Activated T-cell treated with anti-CD3 and anti-CD28 coated beads, Interleukin-2, amount 50 U/mL, for 48 hours (primary cell): ENCODE measurements around the gene NUTM1.

Experiments
- DNase-seq, 2 experiments: peaks; one replicate each; pipeline ENCODE4 v3.0.0-alpha.2; 2020

Gene NUTM1, protein sequence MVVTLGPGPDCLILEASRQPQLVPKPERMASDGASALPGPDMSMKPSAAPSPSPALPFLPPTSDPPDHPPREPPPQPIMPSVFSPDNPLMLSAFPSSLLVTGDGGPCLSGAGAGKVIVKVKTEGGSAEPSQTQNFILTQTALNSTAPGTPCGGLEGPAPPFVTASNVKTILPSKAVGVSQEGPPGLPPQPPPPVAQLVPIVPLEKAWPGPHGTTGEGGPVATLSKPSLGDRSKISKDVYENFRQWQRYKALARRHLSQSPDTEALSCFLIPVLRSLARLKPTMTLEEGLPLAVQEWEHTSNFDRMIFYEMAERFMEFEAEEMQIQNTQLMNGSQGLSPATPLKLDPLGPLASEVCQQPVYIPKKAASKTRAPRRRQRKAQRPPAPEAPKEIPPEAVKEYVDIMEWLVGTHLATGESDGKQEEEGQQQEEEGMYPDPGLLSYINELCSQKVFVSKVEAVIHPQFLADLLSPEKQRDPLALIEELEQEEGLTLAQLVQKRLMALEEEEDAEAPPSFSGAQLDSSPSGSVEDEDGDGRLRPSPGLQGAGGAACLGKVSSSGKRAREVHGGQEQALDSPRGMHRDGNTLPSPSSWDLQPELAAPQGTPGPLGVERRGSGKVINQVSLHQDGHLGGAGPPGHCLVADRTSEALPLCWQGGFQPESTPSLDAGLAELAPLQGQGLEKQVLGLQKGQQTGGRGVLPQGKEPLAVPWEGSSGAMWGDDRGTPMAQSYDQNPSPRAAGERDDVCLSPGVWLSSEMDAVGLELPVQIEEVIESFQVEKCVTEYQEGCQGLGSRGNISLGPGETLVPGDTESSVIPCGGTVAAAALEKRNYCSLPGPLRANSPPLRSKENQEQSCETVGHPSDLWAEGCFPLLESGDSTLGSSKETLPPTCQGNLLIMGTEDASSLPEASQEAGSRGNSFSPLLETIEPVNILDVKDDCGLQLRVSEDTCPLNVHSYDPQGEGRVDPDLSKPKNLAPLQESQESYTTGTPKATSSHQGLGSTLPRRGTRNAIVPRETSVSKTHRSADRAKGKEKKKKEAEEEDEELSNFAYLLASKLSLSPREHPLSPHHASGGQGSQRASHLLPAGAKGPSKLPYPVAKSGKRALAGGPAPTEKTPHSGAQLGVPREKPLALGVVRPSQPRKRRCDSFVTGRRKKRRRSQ

DNA sequence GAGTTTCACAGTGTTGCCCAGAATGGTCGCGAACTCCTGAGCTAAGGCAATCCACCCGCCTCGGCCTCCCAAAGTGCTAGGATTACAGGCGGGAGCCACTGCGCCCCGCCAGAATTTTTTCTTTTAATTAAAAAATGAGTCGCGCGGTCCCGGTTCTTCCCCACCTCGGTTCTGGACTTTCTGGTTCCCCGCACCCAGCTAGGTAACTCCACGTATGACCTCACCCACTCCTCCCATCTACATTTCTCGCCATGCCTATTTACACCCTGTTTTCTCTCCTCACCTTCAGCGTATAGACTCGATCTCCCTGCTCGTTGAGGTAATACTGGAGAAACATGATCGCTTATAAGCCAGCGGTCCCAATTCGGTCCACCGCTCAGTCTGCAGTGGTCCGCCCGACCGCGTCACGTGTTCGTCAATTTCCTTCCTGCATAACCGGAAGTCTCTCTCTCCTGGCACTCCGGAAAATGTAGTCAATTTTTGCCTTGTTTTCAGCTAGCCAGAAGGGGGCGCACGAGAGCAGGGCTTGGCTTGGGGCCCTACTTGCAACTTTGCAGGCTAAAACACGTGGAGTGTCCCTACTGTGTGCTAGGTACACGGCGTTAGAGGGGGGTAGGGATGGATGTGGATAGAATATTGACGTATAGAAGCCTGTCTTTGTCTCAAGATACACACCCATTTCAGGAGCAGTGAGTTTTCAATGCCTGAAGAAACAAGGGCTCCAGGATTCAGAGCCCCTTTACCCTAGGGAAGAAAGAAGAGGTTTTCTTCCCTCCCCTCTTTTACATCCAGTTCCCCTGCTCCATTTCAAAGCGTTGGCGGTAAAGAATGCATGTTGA is at the start of gene NUTM1, which contains the start of gene NOP10:
Gene NUTM1 (plus strand): TSS at position 579 of the 839 bp plus-strand sequence. CDS start 382 bp downstream, outside the sequence.
Gene NOP10 (minus strand): TSS at position 400 of the 839 bp plus-strand sequence. CDS start 63 bp downstream, at position 337.
- DNase-seq = peak; percentile 96 to 97

DNA sequence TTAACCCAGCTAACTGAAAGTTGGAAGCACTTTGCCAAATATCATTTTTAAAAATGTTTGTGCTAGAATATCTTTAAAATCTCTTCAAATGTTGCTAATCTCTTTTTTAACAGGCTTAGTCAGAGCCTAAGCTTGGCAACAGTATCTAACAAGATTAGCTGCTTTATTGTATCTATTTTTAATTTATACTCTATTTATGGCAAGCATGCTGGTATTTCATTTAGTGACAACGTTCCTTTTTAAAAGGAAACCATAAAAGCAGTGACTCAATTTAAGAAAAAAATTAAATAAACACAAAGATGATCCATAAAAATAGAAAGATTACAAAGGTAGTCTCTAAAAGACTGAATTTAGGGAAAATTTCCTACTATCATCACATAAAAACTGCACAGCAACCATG is 46.1 kb upstream of the NUTM1 start:
- DNase-seq = no peak

DNA sequence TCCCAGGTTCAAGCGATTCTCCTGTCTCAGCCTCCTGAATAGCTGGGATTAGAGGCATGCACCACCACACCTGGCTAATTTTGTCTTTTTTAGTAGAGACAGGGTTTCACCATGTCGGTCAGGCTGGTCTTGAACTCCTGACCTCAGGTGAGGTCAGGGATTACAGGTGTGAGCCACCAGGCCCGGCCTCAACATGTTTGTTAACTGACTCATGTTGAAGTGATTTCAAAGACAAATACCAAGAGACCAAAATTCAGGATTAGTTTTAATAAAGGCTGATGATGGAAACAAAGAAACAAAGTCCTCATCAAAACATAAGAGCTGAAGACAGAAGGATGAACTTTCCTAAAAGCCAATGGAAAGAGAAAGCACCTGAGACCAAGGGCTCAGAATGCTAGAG is 42.1 kb upstream of the NUTM1 start:
- no peak for DNase-seq

DNA sequence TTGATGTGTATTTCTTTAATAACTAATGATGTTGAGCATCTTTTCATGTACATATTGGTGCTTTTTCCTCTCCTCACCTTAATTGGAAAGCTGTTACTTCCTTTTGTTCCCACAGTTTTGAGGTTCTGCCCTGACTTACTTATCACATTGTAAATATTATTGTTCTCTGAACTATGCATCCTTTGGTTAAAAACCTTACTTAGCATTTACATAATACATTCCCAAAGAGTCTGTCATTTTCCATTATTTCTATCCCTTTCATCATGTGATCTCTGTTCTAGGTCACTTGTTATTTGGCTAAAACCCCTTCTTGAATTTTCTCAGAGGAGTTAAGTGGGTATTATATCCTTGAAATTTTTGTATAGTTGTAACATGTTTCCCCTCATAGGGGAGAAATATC is 38.5 kb upstream of the NUTM1 start:
- no peak for DNase-seq

DNA sequence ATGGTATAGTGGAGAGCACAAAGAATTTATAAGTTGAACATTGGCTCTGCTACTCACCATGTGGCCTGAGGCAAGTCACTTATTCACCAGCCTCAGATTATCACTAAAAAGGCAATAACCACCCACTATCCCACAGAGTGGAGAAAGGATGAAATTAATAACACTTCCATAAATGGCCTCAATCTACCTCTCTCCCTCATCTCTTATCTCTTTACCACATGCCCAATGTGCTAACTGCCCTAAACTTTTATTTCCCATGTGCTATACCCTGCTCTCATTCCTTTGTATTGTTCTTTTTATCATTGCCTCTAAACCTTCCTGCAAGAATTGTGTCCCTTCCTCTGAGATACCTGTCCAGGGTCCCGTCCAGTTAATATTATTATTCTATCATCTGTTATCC is 31.6 kb upstream of the NUTM1 start:
- DNase-seq = no peak

DNA sequence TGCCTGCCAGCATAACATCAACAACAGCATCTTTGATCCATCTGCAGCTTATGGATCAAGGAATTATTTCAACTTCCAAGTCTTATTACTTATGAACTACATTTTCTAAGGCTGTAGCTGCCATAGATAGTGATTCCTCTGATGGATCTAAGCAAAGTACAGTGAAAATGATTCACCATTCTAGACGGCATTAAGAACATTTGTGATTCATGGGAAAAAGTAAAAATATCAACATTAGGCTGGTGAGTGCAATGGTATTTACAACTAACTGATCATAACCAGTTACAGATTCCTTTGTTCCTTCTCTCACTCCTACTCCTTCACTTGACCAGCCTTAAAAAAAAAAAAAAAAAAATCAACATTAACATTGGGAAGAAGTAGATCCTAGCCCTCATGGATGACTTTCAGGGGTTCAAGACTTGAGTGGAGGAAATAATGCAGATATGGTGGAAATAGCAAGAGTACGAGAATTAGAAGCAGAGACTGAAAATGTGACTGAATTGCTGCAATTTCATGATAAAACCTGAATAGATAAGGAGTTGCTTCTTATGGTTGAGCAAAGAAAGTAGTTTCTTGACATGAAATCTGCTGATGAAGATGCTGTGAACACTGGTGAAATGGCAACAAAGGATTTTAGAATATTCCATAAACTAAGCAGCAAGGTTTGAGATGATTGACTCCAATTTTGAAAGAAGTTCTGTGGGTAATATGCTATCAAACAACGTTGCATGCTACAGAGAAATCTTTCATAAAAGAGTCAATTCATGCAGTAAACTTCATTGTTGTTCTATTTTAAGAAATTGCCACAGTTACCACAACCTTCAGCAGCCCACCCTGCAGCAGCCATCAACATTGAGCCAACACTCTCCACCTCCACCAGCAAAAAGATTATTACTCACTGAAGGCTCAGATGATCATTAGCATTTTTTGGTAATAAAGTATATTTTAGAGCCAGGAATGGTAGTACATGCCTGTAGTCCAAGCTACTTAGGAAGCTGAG is 28.3 kb upstream of the NUTM1 start:
- no peak for DNase-seq

DNA sequence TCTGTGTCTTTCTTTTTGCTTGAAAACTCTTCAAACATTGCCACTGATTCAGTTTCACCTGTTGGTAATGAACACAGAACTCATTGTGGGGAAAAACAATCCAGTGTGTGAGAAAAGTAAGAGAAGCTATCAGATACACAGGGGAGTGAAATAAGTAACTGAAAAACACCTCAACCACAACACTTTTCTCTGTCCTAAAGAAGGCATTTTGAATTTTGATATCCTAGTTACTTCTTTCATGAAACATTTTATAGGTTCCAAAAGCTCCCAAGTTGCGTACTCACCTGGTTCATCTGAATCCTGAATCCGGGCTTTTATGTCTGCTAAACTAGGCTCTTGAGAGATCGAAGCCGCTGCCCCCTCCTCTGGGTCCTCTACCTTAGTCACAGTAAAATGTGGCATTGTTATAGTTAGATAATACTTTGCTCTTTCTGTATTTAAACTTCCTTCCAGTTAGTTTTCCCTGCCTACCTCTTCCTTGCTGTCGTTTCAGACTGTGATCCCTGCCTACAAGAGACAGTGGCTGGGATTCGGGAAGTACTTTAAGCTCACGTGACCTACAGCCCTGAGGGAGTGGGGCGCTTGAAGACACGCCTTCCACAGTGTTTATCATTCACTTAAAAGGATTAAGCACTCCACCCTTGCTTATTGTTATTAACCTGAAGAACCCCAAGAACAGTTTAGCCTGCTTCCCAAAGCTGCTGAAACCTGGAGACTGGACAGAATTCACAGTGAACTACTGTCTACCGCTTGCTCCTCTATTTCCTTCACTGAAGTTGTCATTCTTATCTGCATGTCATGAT is 24.6 kb upstream of the NUTM1 start:
- no peak for DNase-seq

DNA sequence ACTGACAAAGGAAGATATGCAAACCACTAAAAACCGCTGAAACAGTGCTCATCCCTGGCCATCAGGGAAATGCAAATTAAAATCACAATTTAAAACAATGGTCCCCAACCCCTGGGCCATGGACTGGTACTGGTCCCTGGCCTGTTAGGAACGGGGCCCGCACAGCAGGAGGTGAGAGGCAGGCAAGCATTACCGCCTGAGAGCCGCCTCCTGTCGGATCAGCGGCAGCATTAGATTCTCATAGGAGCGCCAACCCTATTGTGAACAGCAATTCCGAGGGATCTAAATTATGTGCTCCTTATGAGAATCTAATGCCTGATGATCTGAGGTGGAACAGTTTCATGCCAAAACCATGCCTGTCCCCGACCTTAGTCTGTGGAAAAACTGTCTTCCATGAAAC is 19.9 kb upstream of the NUTM1 start:
- DNase-seq = no peak

DNA sequence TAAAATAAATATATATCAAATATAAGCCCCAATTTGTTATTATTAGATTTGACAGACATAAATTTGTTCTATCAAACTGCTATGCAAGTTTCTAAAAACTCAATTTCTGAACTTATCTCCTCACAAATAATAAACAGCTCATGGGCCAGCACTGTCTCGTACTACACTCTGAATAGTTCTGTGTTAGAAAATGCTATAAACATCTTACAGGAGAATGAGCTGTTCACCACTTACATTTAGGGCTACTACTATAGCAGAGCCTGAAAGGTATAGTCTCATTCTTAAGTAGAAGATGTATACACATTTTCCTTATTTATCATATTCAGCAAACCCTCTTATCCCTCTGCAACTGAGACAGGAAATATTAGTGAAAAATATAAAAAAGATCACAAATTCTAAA is 18.2 kb upstream of the NUTM1 start:
- DNase-seq = no peak

DNA sequence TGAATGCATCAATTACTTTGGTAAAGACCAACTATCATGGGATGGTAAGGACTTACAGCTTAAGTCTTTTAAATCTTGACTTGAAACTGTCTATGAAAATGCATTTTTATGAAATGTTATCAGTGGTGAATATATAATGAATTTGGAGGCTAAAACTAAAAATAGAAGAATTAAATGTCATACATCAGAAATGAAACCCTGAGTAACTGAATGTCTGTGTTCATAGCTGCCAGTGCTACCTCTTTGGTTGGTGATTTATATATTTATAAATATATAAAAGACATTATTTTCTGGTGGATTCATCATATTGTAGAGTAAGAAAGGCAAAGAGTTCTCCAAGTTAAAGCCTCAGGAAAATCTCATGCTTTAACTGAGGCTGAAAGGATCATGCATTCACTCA is 17.7 kb upstream of the NUTM1 start:
- no peak for DNase-seq

DNA sequence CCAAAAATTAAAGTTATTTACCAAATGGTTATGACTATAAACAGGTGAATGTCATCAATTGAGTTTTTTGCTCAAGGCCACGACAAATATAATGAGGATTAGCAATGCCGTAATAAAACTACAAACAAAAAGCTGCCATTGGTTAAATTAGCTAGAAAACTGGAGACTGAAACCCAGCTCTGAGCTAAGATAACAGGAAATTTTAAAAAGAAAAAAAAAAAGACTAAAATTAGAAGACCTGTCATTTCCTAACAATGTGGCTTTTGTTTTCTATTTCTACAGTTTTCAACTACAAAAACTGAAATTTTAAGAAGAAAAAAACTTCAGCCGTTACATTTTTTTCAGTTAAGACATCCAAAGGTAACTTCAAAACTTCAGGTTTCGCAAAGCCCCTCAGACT is 15.2 kb upstream of the NUTM1 start:
- no peak for DNase-seq

DNA sequence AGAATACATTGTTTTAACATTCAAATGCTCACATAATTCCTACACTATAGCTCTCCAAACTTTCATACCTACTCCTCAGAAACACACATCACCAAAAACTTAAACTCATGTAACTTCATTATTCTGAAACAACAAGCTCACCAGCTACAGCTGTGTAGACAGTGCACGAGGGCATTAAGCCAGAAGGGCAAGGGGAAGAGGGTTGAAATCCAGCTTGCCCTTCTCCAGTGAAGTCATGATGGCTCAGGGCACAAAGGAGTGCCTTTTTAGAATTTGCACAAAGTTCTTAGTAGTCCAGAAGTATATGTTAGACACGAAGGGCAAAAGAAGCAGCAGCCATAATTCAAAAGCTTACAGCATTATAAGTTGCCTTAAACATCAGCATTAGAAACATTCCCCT is 14.1 kb upstream of the NUTM1 start:
- DNase-seq = no peak

DNA sequence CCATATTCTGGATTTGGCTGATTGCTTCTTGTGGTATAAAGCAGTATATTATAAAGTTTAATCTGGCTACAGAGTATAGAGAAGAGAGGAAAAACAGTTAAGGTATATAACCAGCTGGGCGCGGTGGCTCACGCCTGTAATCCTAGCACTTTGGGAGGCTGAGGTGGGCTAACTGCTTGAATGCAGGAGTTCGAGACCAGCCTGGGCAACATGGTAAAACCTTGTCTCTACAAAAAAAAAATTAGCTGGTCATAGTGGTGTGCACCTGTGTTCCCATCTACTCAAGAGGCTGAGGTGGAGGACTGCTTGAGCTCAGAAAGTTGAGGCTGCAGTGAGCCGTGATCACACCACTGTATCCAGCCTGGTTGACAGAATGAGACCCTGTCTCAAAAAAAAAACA is 12.8 kb upstream of the NUTM1 start:
- DNase-seq = no peak

DNA sequence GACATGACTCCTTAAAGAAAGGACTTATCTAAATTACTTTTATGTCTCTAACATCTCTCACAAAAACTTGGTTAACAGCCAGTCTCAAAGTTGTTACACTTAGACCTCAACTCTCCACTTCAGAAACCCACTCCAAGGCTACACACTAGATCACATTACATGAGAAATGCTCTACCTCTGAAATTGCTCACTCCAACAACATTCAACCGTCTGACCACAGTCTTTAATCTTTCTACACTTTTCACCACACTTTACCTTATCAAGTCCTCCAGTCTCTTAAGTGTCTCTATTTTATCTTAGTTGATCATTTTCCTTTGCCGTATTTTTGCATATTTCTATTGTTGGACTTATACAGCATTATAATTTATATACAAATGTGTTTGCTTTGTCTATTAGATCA is 11.3 kb upstream of the NUTM1 start:
- no peak for DNase-seq

DNA sequence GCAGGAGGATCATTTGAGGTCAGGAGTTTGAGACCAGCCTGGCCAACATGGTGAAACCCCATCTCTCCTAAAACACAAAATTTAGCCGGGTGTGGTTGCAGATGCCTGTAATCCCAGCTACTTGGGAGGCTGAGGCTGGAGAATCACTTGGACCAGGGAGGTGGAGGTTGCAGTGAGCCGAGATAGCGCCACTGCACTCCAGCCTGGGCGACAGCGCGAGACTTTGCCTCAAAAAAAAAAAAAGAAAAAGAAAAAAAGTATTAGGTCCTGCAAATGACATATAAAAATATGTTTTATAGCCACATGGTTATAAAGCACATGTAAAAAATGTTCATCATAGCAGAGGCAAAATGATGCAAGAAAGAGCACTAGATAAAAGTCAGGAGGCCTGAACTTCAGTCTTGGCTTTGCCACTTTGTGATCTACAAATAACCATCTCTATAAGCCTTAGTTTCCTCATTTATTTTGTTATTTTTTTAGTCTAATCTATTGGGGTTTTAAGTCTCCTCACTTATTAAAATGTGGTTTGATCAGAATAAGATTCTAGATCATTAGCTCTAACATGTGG is 10.5 kb upstream of the NUTM1 start:
- DNase-seq = no peak

DNA sequence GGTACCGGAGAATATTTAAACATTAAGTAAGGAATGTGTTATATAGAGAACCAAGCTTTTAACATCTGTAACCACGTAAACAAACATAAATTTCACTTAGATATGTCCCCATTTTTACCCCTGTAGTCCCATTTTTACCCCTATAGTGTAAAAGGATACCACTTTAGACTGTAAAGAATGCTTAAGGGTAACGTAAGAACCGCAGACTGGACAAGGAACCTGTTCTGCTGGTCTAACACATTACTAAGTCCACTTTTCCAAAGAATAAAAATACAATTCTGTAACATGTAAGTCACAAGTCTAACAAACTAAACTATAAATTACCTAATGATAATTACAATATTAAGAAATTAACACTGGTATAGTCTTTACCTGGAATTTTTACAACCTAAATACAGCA is 8.4 kb upstream of the NUTM1 start:
- DNase-seq = no peak

DNA sequence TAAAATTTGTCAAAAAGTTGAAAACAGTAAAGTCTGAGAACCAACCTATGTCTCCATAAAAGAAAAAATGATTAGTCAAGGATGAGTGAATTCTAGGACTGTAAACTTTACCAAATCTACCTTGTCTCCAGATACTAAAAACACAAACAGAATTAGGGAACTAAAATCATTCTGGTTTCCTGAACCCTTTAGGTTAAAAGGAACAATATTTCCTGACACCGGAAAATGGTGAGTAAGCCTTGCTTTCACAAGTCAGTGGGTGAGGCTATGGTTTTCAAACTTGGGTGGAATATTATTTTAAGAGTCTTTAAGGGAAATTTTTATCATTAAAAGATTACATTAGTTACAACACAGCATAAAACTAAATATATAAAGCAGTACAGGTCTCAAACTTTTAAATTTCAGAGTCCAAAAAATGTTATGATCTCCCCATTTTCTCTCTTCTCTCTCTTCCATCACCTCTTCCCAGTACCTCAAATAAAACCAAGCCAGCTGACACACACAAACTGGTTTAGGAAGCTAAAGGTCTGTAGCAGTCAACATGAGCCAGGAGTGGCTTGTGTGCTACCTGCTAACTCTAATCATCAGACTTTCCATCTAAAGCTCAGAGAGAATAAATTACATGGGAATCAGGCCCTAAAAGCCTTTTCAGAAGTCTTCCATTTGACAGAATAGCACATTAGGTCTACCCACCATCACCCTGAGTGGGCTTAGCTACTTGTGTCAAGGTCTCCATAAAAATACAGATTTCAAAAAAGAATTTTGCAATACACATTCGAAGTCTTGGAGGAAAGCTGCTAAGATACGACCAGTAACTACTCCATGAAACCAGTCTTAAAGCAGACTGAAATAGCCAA is 7.7 kb upstream of the NUTM1 start:
- DNase-seq = no peak

DNA sequence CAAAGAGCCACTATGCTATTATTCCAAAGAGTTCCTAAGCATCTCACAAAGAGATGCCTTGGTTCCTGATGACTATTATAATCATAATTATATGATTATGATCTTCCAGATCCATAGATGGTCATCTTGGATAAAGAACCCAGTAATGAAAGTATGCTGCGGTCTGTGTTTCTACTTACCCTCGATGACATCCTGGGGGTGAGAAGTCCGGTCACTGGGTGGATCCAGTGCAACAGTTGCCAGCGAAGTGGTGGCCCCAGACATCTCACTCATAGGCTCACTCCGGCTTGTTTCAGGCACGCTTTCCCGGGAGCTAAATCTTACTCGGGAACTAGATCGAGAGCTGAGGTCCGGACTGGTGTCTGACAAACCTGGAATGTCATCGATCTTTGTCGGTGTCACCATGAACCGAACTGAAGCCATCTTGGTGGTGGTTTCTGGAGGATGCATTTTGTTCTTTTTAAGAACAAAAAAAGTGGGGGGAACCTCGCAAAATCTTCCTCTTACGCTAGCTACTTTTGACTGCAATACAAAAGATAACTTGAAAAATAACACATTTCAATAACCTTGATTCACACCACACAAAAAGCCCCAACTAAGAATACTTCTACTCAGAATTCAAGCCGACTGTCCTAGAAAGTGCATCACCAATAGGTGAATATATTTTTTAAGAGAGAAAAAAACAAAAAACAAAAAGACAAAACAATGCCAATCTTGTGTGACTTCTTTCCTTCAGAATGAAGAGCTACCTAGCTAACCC is 6.7 kb upstream of the NUTM1 start:
- DNase-seq = no peak
